BE2C (cell line): Measurements from ENCODE around the gene GRIN2C.

ENCODE experiments used
- DNase-seq: peaks from one replicate; pipeline ENCODE4 v3.0.0-alpha.2; 2020
- H3K27me3 ChIP-seq: fragments of 250-450 bp; sonication (Bioruptor Pico); 2 replicates; pipeline ENCODE4 v1.5.1; 2020; ENCODE audit warnings: mild to moderate bottlenecking
- H3K36me3 ChIP-seq: fragments of 250-450 bp; sonication (Bioruptor Pico); 2 replicates; pipeline ENCODE4 v1.5.1; 2020; ENCODE audit warnings: mild to moderate bottlenecking
- H3K4me1 ChIP-seq: fragments of 250-450 bp; sonication (Bioruptor Pico); 2 replicates; pipeline ENCODE4 v1.5.1; 2020
- H3K4me3 ChIP-seq: 2 replicates; pipeline ENCODE4 v1.5.1; 2011; ENCODE audit warnings: low read depth, low read length
- H3K9me3 ChIP-seq: fragments of 250-450 bp; sonication (Bioruptor Pico); 2 replicates; pipeline ENCODE4 v1.5.1; 2020
- TF ChIP-seq, protein P1 (sequence below): IDR thresholded peaks from 2 replicates; pipeline ENCODE4 v1.5.1; 2012; ENCODE audit warnings: mild to moderate bottlenecking, low read depth, low read length

The GRIN2C gene

DNA sequence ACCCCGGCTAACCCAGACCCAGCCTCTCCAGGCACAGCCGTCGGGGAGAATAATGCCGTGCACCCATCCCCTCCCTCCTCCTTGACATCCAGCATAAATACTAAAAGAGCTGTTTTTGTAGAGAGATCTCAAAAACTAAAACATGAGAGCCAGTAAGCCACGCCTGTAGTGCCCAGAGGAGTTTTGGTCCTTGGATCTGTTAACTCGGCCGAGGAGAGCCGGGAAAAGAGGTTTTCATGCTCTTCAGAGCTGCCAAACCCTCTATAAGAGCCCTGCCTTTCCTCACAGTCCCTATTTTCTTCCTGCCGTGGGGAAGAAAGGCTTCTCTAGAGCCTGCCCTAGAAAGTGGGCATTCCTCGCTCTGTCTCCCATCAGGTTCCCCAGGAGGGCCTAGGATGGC, 53.4 kb downstream of the GRIN2C start:
- TF ChIP-seq, protein P1, sequence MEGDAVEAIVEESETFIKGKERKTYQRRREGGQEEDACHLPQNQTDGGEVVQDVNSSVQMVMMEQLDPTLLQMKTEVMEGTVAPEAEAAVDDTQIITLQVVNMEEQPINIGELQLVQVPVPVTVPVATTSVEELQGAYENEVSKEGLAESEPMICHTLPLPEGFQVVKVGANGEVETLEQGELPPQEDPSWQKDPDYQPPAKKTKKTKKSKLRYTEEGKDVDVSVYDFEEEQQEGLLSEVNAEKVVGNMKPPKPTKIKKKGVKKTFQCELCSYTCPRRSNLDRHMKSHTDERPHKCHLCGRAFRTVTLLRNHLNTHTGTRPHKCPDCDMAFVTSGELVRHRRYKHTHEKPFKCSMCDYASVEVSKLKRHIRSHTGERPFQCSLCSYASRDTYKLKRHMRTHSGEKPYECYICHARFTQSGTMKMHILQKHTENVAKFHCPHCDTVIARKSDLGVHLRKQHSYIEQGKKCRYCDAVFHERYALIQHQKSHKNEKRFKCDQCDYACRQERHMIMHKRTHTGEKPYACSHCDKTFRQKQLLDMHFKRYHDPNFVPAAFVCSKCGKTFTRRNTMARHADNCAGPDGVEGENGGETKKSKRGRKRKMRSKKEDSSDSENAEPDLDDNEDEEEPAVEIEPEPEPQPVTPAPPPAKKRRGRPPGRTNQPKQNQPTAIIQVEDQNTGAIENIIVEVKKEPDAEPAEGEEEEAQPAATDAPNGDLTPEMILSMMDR: no peak
- H3K4me1 ChIP-seq: peaks cover 27% of the 10 kb centered on the region
- peaks cover 2% of the 10 kb centered on the region; the same call in 1 of the 2 replicates for H3K36me3 ChIP-seq
- no peak for DNase-seq
- no peak overlapping the region for H3K4me3 ChIP-seq
- no peaks in the 10 kb centered on the region for H3K27me3 ChIP-seq
- H3K9me3 ChIP-seq: no peaks in the 10 kb centered on the region

DNA sequence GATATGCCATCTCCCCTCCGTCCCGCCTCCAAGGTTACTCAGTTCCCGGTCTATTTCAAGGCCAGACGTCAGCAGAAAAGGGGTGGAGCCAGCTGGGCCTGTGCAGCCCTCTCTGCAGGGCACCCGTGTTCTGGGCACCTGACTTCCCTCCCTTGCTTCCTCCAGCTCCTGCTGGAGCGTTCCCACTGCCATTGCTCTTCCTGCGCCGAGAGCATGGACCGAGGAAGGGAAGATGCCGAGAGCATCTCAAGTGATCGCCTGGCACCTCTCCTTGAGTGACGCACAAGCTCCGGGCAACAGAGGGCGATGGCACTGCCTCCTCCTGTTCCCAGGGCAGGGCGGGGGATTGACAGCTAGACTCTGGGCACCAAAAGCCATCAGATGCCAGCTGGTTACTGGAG, 54.1 kb downstream of the GRIN2C start:
- Histone ChIP-seq H3K27me3 (no peaks in the 10 kb centered on the region), H3K4me1 (peaks cover 27% of the 10 kb centered on the region), H3K9me3 (no peaks in the 10 kb centered on the region), H3K36me3 (peaks cover 2% of the 10 kb centered on the region; the same call in 1 of the 2 replicates), H3K4me3 (no peak overlapping the region)
- TF ChIP-seq, protein P1: no peak
- DNase-seq: no peak

GRCh38 chr17:74804683-74805082, 55.0 kb downstream of the GRIN2C start:
- Histone ChIP-seq H3K4me3 (no peak overlapping the region), H3K27me3 (no peaks in the 10 kb centered on the region), H3K4me1 (peaks cover 27% of the 10 kb centered on the region), H3K9me3 (no peaks in the 10 kb centered on the region), H3K36me3 (no peaks in the 10 kb centered on the region)
- TF ChIP-seq, protein P1: no peak
- DNase-seq: no peak

DNA sequence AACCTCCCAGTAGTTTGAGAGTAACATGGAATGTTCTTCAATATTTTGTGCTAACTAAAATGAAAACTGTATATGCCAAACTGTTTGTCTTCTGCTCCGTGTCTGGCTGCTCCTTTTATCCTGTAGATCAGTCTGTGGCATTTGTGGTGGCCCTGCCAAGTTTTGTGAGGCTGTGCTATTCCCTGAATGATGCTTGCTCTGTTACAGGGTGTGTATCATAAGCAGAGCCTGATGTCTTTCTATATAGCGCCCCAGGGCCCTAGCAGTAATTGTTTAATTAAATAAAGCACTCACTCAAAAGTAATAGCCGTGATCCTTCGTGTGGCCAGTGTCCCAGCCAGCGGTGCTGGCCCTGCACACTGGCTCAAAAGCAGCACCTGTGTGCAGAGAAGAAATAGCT, 55.7 kb downstream of the GRIN2C start:
- Histone ChIP-seq H3K36me3 (no peaks in the 10 kb centered on the region), H3K9me3 (no peaks in the 10 kb centered on the region), H3K4me3 (no peak overlapping the region), H3K27me3 (no peaks in the 10 kb centered on the region), H3K4me1 (peaks cover 27% of the 10 kb centered on the region)
- TF ChIP-seq, protein P1: no peak
- DNase-seq: peak; percentile 82

GRCh38 chr17:74803388-74803930, 56.2 kb downstream of the GRIN2C start:
- TF ChIP-seq, protein P1: no peak
- Histone ChIP-seq H3K9me3 (no peaks in the 10 kb centered on the region), H3K4me1 (peaks cover 27% of the 10 kb centered on the region), H3K36me3 (no peaks in the 10 kb centered on the region), H3K27me3 (no peaks in the 10 kb centered on the region), H3K4me3 (no peak overlapping the region)
- DNase-seq: no peak

GRCh38 chr17:74801896-74802295, 57.8 kb downstream of the GRIN2C start:
- TF ChIP-seq, protein P1: no peak
- H3K4me3 ChIP-seq: no peak overlapping the region
- peaks cover 24% of the 10 kb centered on the region for H3K4me1 ChIP-seq
- H3K27me3 ChIP-seq: no peaks in the 10 kb centered on the region
- no peaks in the 10 kb centered on the region for H3K9me3 ChIP-seq
- no peaks in the 10 kb centered on the region; the same call in 1 of the 2 replicates for H3K36me3 ChIP-seq
- DNase-seq: no peak
